Liver (tissue), 9 donors: ENCODE results near the gene HOXD11. TPM values are rescaled to one million over a fixed set of nuclear protein-coding genes. Genes with fewer than 3 reads are reported as not detected.

ENCODE experiments used
- DNase-seq: peaks from one replicate; pipeline ENCODE4 v3.0.0-alpha.2; 2017; ENCODE audit warnings: low spot score
- H3K27ac ChIP-seq, 2 donors: one replicate each; pipeline ENCODE4 v1.7.0; 2013; ENCODE audit warnings: inconsistent platforms in 2 of 2, low read length in 2 of 2, control low read depth in 1 of 2, low read depth in 1 of 2, mild to moderate bottlenecking in 1 of 2
- H3K27me3 ChIP-seq, 4 donors: one replicate each; pipeline versions ENCODE4 v1.6.1 to v1.7.0; 2013; ENCODE audit warnings: low read length in 3 of 4, inconsistent platforms in 1 of 4, mild to moderate bottlenecking in 1 of 4, moderate library complexity in 1 of 4; ENCODE audit not compliant: control insufficient read depth in 4 of 4, insufficient read depth in 4 of 4
- H3K36me3 ChIP-seq, 4 donors: one replicate each; pipeline versions ENCODE4 v1.6.1 to v1.7.0; 2013; ENCODE audit warnings: low read length in 3 of 4, mild to moderate bottlenecking in 3 of 4, low read depth in 1 of 4, moderate library complexity in 1 of 4; ENCODE audit not compliant: control insufficient read depth in 4 of 4, insufficient read depth in 3 of 4
- H3K4me1 ChIP-seq, 4 donors: one replicate each; pipeline versions ENCODE4 v1.6.1 to v1.7.0; 2013; ENCODE audit warnings: low read length in 3 of 4, mild to moderate bottlenecking in 3 of 4, moderate library complexity in 1 of 4; ENCODE audit not compliant: control insufficient read depth in 4 of 4, insufficient read depth in 4 of 4
- H3K4me3 ChIP-seq, 3 donors: one replicate each; pipeline versions ENCODE4 v1.6.1 to v1.7.0; 2013; ENCODE audit warnings: low read length in 3 of 3, control low read depth in 1 of 3, low read depth in 1 of 3, mild to moderate bottlenecking in 1 of 3
- H3K9ac ChIP-seq, 2 donors: one replicate each; pipeline ENCODE4 v1.7.0; 2013; ENCODE audit warnings: low read length in 2 of 2, mild to moderate bottlenecking in 2 of 2, moderate library complexity in 2 of 2, control low read depth in 1 of 2, low read depth in 1 of 2
- H3K9me3 ChIP-seq, 4 donors: one replicate each; pipeline versions ENCODE4 v1.6.1 to v1.7.0; 2013; ENCODE audit warnings: low read length in 3 of 4; ENCODE audit not compliant: control insufficient read depth in 4 of 4
- EGR1 ChIP-seq, 2 donors: IDR thresholded peaks; 2 replicates each; pipeline ENCODE4 v1.6.1; 2016 to 2018; ENCODE audit warnings: antibody characterized with exemption in 2 of 2, low read depth in 2 of 2
- FOXA1 ChIP-seq: IDR thresholded peaks from 2 replicates; pipeline ENCODE4 v1.6.1; 2016; ENCODE audit warnings: antibody characterized with exemption
- FOXA2 ChIP-seq: IDR thresholded peaks from 2 replicates; pipeline ENCODE4 v1.6.1; 2016; ENCODE audit warnings: antibody characterized with exemption
- GABPA ChIP-seq, 2 donors: IDR thresholded peaks in 1 of 2; conservative IDR thresholded peaks in 1 of 2; 2 replicates each; pipeline ENCODE4 v1.6.1; 2016; ENCODE audit warnings: antibody characterized with exemption in 2 of 2, mild to moderate bottlenecking in 1 of 2, moderate library complexity in 1 of 2
- HNF4A ChIP-seq, 2 donors: conservative IDR thresholded peaks; 2 replicates each; pipeline ENCODE4 v1.6.1; 2016; ENCODE audit warnings: antibody characterized with exemption in 2 of 2, mild to moderate bottlenecking in 2 of 2
- HNF4G ChIP-seq: IDR thresholded peaks from 2 replicates; pipeline ENCODE4 v1.6.1; 2016; ENCODE audit warnings: antibody characterized with exemption
- JUND ChIP-seq, 2 donors: IDR thresholded peaks; 2 replicates each; pipeline ENCODE4 v1.6.1; 2016; ENCODE audit warnings: antibody characterized with exemption in 2 of 2
- NR2F2 ChIP-seq: IDR thresholded peaks from 2 replicates; pipeline ENCODE4 v1.6.1; 2016; ENCODE audit warnings: antibody characterized with exemption
- RAD21 ChIP-seq, 2 donors: IDR thresholded peaks; 2 replicates each; pipeline ENCODE4 v1.6.1; 2016; ENCODE audit warnings: antibody characterized with exemption in 2 of 2, mild to moderate bottlenecking in 2 of 2
- SP1 ChIP-seq: IDR thresholded peaks from 2 replicates; pipeline ENCODE4 v1.6.1; 2018; ENCODE audit warnings: antibody characterized with exemption, mild to moderate bottlenecking
- WGBS: extraction: QIAGEN DNeasy Blood & Tissue Kit; methylation state at CpG from one replicate; pipeline ENCODE4 v1.1.7; 2013; 5-methylcytosine and 5-hydroxymethylcytosine counted together
- polyA plus RNA-seq, 2 donors: library from polyadenylated mRNA; stranded (reverse) in 1 of 2; unstranded in 1 of 2; fragments of 200-250 nt in 1 of 2; fragments of >200 nt in 1 of 2; fragmentation: Nextera tagmentation in 1 of 2; extraction: Ambion mirVana in 1 of 2; gene quantifications; one replicate each; pipeline versions ENCODE4 v1.2.1 to v1.2.3, GENCODE V29; 2013 to 2015
- total RNA-seq, 2 donors: library from RNA; depleted of rRNA; stranded (reverse); fragments of >200 nt; gene quantifications; one replicate each; pipeline ENCODE4 v1.2.3, GENCODE V29; 2014
- TF ChIP-seq, protein P1 (sequence below): IDR thresholded peaks from 2 replicates; pipeline ENCODE4 v1.6.1; 2016; ENCODE audit warnings: antibody characterized with exemption
- TF ChIP-seq, protein P2 (sequence below): IDR thresholded peaks from 2 replicates; pipeline ENCODE4 v1.6.1; 2016; ENCODE audit warnings: antibody characterized with exemption, mild to moderate bottlenecking
- TF ChIP-seq, protein P3 (sequence below): IDR thresholded peaks from 2 replicates; pipeline ENCODE4 v1.6.1; 2016; ENCODE audit warnings: antibody characterized with exemption
- TF ChIP-seq, protein P4 (sequence below): fragments of 150-350 bp; IDR thresholded peaks from 2 replicates; pipeline ENCODE4 v1.5.1; 2017; ENCODE audit warnings: improper control_type of control experiment, low read depth, low read length; ENCODE audit not compliant: missing input control
- donor health status: healthy.
- donor health status: healthy.
- donor health status: healthy.
- donor health status: healthy.
- donor health status: healthy.

The HOXD11 gene
- total and polyA plus RNA-seq, 4 donors, result not detected

DNA sequence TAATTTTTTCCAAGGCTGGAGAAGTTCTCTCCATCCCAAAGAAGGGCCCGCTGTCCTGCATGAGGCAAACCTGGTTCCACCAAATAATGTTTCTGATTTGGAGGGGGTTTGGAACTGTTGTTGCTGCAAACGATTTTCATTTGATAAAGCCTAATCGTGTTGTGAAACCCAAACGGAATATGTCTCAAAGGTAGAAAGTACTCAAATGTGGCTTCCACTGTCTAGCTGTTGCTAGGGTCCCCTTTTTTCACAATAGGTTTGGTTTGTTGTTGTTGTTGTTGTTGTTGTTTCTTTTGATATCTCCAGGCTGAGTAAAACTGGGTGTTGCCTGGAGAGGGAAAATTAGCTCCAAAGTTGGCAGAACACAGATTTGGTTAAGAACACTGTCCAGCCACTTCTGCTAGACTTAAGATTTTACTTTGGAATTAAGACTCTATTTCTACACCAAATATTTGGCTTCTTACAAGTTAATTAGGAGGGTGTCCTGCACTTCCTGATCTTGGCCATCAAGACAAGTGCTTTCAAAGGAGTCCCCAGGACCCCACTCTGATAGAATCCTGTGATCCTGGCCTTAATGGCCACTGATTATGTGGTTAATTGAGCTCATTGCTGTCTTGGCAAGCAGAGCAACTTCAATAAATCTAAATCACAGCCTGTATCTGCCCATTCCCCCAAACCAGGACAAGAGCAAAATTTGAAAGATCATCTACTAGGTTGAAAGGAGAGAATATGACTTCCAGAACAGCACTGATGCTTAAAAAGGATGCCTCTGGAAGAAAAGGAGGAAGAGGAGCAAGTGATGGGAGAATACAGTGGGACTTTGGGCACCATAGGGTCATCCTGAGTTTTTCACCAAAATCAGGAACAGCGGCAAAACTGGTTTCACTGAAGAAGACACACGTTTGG is 17.9 kb upstream of the HOXD11 start:
- H3K27me3 ChIP-seq, result peaks cover 17 to 55% (median 38%) of the 10 kb centered on the region in 4 donors
- TF ChIP-seq FOXA2 (no peak), HNF4A (conservative IDR thresholded peaks at IDR 0.05) (no peak), FOXA1 (no peak), HNF4G (no peak), SP1 (no peak), NR2F2 (no peak), JUND (IDR thresholded peaks at IDR 0.05) (no peak), EGR1 (IDR thresholded peaks at IDR 0.05; ENCODE audit: low read depth in 2 of 2) (no peak), RAD21 (IDR thresholded peaks at IDR 0.05) (no peak)
- TF ChIP-seq, protein P1, sequence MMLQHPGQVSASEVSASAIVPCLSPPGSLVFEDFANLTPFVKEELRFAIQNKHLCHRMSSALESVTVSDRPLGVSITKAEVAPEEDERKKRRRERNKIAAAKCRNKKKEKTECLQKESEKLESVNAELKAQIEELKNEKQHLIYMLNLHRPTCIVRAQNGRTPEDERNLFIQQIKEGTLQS, result no peak
- TF ChIP-seq, protein P2, sequence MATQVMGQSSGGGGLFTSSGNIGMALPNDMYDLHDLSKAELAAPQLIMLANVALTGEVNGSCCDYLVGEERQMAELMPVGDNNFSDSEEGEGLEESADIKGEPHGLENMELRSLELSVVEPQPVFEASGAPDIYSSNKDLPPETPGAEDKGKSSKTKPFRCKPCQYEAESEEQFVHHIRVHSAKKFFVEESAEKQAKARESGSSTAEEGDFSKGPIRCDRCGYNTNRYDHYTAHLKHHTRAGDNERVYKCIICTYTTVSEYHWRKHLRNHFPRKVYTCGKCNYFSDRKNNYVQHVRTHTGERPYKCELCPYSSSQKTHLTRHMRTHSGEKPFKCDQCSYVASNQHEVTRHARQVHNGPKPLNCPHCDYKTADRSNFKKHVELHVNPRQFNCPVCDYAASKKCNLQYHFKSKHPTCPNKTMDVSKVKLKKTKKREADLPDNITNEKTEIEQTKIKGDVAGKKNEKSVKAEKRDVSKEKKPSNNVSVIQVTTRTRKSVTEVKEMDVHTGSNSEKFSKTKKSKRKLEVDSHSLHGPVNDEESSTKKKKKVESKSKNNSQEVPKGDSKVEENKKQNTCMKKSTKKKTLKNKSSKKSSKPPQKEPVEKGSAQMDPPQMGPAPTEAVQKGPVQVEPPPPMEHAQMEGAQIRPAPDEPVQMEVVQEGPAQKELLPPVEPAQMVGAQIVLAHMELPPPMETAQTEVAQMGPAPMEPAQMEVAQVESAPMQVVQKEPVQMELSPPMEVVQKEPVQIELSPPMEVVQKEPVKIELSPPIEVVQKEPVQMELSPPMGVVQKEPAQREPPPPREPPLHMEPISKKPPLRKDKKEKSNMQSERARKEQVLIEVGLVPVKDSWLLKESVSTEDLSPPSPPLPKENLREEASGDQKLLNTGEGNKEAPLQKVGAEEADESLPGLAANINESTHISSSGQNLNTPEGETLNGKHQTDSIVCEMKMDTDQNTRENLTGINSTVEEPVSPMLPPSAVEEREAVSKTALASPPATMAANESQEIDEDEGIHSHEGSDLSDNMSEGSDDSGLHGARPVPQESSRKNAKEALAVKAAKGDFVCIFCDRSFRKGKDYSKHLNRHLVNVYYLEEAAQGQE, result no peak
- TF ChIP-seq, protein P3, sequence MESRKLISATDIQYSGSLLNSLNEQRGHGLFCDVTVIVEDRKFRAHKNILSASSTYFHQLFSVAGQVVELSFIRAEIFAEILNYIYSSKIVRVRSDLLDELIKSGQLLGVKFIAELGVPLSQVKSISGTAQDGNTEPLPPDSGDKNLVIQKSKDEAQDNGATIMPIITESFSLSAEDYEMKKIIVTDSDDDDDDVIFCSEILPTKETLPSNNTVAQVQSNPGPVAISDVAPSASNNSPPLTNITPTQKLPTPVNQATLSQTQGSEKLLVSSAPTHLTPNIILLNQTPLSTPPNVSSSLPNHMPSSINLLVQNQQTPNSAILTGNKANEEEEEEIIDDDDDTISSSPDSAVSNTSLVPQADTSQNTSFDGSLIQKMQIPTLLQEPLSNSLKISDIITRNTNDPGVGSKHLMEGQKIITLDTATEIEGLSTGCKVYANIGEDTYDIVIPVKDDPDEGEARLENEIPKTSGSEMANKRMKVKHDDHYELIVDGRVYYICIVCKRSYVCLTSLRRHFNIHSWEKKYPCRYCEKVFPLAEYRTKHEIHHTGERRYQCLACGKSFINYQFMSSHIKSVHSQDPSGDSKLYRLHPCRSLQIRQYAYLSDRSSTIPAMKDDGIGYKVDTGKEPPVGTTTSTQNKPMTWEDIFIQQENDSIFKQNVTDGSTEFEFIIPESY, result no peak
- TF ChIP-seq, protein P4, sequence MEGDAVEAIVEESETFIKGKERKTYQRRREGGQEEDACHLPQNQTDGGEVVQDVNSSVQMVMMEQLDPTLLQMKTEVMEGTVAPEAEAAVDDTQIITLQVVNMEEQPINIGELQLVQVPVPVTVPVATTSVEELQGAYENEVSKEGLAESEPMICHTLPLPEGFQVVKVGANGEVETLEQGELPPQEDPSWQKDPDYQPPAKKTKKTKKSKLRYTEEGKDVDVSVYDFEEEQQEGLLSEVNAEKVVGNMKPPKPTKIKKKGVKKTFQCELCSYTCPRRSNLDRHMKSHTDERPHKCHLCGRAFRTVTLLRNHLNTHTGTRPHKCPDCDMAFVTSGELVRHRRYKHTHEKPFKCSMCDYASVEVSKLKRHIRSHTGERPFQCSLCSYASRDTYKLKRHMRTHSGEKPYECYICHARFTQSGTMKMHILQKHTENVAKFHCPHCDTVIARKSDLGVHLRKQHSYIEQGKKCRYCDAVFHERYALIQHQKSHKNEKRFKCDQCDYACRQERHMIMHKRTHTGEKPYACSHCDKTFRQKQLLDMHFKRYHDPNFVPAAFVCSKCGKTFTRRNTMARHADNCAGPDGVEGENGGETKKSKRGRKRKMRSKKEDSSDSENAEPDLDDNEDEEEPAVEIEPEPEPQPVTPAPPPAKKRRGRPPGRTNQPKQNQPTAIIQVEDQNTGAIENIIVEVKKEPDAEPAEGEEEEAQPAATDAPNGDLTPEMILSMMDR, result no peak
- H3K4me3 ChIP-seq, result no peak overlapping the region
- peaks cover 10 to 25% (median 19%) of the 10 kb centered on the region in 4 donors for H3K4me1 ChIP-seq
- H3K36me3 ChIP-seq, result no peaks in the 10 kb centered on the region
- no peak overlapping the region for H3K9ac ChIP-seq
- DNase-seq, result no peak
- H3K9me3 ChIP-seq, result peaks cover 0 to 2% (median under 1%) of the 10 kb centered on the region in 4 donors
- no peak overlapping the region for H3K27ac ChIP-seq
- whole genome bisulfite sequencing, result 8% methylated on average over 6 of the region's 6 CpGs

DNA sequence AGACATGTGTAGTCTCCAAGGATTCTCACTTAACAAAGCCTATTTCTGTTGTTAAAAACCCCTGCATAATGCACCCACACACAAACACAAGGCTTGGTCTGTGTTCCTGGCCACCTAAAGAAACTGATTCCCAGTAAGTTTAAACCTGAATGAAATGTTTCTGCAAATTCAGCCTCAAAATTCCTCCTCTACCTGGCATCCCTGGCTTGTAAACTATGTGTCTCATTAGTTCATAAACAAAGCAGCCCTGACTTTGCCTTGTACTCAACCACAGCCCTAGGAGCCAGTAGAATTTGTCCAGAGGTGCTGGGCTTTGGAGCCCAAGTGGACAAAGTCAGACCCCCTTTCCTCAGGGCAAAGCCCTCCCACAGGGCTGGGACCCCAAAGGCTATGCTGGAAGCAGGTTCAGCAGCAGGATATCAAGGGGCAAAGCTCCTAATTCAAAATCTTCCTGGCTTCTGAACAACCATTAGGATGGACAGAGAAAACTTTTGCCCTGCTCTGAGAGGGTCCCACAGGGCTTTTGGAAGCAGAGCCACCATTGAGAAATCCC is 17.2 kb upstream of the HOXD11 start:
- Histone ChIP-seq H3K36me3 (no peaks in the 10 kb centered on the region), H3K9me3 (peaks cover 0 to 4% (median 2%) of the 10 kb centered on the region in 4 donors), H3K27ac (no peak overlapping the region), H3K4me1 (peaks cover 10 to 25% (median 19%) of the 10 kb centered on the region in 4 donors), H3K27me3 (peaks cover 15 to 62% (median 36%) of the 10 kb centered on the region in 4 donors), H3K9ac (no peak overlapping the region), H3K4me3 (no peak overlapping the region)
- TF ChIP-seq GABPA (IDR thresholded peaks at IDR 0.05 in 1 of 2, conservative IDR thresholded peaks at IDR 0.05 in 1 of 2), result no peak
- TF ChIP-seq, protein P4, result peak; percentile 4
- no peak for DNase-seq
